ENCODE results near the gene TCF7L1. TPM values are rescaled to one million over a fixed set of nuclear protein-coding genes. Genes with fewer than 3 reads are reported as not detected.

The TCF7L1 gene
- polyA plus RNA-seq, 1 donor from 2014 or later: not detected

DNA sequence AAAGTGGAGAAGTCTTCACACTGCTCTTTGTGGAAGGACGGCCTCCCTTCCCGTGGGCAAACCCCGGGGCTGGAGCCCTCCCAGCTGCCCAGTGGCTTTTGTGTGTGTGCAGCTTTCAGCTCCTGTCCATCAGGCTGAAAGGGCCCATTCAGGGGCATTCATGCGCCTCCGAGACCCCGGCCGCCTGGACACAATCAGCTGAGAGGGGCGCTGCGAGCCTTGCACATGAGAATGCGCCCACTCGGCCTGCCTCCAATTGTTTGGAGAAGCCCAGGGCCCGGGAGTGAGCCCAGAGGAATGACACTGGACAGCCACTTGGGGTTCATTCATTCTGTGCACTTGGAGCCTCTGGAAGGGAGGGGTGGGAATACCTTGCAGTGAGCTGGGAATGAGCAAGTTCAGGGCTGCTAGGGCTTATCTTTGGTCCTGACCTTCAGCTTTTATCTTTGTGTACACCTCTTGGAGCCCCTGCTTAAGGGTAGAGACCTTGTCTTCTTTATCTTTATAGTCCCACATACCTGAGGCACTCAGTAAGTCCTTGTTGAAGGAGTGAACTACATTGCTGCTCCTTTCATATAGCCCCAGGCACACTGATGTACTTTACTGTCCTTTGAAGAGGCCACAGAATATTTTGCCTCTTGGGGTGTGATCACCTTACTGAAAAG is 56.5 kb downstream of the TCF7L1 start:
- Histone ChIP-seq H3K4me2 (ENCODE audit: low read length) (no peak overlapping the region), H4K20me1 (ENCODE audit: insufficient read depth) (no peaks in the 10 kb centered on the region), H3K36me3 (ENCODE audit: insufficient read depth, low read length) (no peaks in the 10 kb centered on the region), H3K4me3 (ENCODE audit: low read length) (no peak overlapping the region), H3K27ac (ENCODE audit: low read length) (no peak overlapping the region), H3K9me2 (ENCODE audit: insufficient read depth, low read length) (no peaks in the 10 kb centered on the region), H3K9me3 (ENCODE audit: low read length) (no peaks in the 10 kb centered on the region), H3K9ac (ENCODE audit: low read length) (no peak overlapping the region), H2AFZ (ENCODE audit: low read depth, low read length) (no peak overlapping the region), H3K79me2 (replicated peaks; ENCODE audit: insufficient read depth, low read length) (no peaks in the 10 kb centered on the region), H3F3A (ENCODE audit: insufficient read depth, low read length, poor library complexity, severe bottlenecking) (no peaks in the 10 kb centered on the region), H3K27me3 (ENCODE audit: insufficient read depth, low read depth, low read length) (no peaks in the 10 kb centered on the region)
- TF ChIP-seq RAD21 (conservative IDR thresholded peaks at IDR 0.05) (no peak), POLR2AphosphoS5 (IDR thresholded peaks at IDR 0.05) (no peak), EZH2 (IDR thresholded peaks at IDR 0.05; ENCODE audit: borderline replicate concordance, insufficient read depth, low read length, poor library complexity, severe bottlenecking) (no peak), SMC3 (conservative IDR thresholded peaks at IDR 0.05; ENCODE audit: poor library complexity) (no peak), EP300 (conservative IDR thresholded peaks at IDR 0.05; ENCODE audit: poor library complexity, severe bottlenecking) (no peak), TAF1 (IDR thresholded peaks at IDR 0.05; ENCODE audit: low read depth) (no peak), MXI1 (conservative IDR thresholded peaks at IDR 0.05; ENCODE audit: poor library complexity, severe bottlenecking) (no peak)
- TF ChIP-seq, protein P1, sequence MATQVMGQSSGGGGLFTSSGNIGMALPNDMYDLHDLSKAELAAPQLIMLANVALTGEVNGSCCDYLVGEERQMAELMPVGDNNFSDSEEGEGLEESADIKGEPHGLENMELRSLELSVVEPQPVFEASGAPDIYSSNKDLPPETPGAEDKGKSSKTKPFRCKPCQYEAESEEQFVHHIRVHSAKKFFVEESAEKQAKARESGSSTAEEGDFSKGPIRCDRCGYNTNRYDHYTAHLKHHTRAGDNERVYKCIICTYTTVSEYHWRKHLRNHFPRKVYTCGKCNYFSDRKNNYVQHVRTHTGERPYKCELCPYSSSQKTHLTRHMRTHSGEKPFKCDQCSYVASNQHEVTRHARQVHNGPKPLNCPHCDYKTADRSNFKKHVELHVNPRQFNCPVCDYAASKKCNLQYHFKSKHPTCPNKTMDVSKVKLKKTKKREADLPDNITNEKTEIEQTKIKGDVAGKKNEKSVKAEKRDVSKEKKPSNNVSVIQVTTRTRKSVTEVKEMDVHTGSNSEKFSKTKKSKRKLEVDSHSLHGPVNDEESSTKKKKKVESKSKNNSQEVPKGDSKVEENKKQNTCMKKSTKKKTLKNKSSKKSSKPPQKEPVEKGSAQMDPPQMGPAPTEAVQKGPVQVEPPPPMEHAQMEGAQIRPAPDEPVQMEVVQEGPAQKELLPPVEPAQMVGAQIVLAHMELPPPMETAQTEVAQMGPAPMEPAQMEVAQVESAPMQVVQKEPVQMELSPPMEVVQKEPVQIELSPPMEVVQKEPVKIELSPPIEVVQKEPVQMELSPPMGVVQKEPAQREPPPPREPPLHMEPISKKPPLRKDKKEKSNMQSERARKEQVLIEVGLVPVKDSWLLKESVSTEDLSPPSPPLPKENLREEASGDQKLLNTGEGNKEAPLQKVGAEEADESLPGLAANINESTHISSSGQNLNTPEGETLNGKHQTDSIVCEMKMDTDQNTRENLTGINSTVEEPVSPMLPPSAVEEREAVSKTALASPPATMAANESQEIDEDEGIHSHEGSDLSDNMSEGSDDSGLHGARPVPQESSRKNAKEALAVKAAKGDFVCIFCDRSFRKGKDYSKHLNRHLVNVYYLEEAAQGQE (IDR thresholded peaks at IDR 0.05; ENCODE audit: borderline replicate concordance): no peak
- TF ChIP-seq, protein P2, sequence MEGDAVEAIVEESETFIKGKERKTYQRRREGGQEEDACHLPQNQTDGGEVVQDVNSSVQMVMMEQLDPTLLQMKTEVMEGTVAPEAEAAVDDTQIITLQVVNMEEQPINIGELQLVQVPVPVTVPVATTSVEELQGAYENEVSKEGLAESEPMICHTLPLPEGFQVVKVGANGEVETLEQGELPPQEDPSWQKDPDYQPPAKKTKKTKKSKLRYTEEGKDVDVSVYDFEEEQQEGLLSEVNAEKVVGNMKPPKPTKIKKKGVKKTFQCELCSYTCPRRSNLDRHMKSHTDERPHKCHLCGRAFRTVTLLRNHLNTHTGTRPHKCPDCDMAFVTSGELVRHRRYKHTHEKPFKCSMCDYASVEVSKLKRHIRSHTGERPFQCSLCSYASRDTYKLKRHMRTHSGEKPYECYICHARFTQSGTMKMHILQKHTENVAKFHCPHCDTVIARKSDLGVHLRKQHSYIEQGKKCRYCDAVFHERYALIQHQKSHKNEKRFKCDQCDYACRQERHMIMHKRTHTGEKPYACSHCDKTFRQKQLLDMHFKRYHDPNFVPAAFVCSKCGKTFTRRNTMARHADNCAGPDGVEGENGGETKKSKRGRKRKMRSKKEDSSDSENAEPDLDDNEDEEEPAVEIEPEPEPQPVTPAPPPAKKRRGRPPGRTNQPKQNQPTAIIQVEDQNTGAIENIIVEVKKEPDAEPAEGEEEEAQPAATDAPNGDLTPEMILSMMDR (IDR thresholded peaks at IDR 0.05; ENCODE audit: poor library complexity, severe bottlenecking): no peak

DNA sequence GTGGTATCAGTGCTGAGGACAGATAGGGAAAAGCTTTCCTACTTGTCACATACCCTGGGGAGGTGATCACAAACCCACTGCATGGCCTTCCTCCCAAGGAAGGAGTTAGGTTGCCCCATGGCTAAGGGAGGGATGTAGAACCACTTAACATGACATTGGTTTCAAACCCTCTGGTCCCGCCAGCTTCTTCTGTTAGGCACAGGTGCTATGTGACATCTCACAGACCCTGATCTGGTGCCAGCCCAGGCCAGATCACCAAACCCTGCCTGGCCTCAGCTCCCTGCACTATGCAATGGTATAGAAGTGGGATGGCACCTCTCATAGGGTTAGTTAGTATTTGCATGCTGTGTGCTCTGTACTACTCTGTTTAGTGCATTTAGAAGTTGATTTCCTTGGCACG is 58.0 kb downstream of the TCF7L1 start:
- H3K4me2 ChIP-seq (ENCODE audit: low read length): no peak overlapping the region
- H3K9ac ChIP-seq (ENCODE audit: low read length): no peak overlapping the region
- TF ChIP-seq EZH2 (IDR thresholded peaks at IDR 0.05; ENCODE audit: borderline replicate concordance, insufficient read depth, low read length, poor library complexity, severe bottlenecking) (no peak), SMC3 (conservative IDR thresholded peaks at IDR 0.05; ENCODE audit: poor library complexity) (no peak), MXI1 (conservative IDR thresholded peaks at IDR 0.05; ENCODE audit: poor library complexity, severe bottlenecking) (no peak)
- TF ChIP-seq, protein P1 (IDR thresholded peaks at IDR 0.05; ENCODE audit: borderline replicate concordance): no peak
- no peaks in the 10 kb centered on the region for H4K20me1 ChIP-seq (ENCODE audit: insufficient read depth)
- no peaks in the 10 kb centered on the region for H3K27me3 ChIP-seq (ENCODE audit: insufficient read depth, low read depth, low read length)
- no peak overlapping the region for H3K27ac ChIP-seq (ENCODE audit: low read length)
- H2AFZ ChIP-seq (ENCODE audit: low read depth, low read length): no peak overlapping the region
- no peak overlapping the region for H3K4me3 ChIP-seq (ENCODE audit: low read length)
- H3K36me3 ChIP-seq (ENCODE audit: insufficient read depth, low read length): no peaks in the 10 kb centered on the region
- no peaks in the 10 kb centered on the region for H3F3A ChIP-seq (ENCODE audit: insufficient read depth, low read length, poor library complexity, severe bottlenecking)
- no peaks in the 10 kb centered on the region for H3K9me3 ChIP-seq (ENCODE audit: low read length)
- H3K79me2 ChIP-seq (replicated peaks; ENCODE audit: insufficient read depth, low read length): no peaks in the 10 kb centered on the region
- no peaks in the 10 kb centered on the region for H3K9me2 ChIP-seq (ENCODE audit: insufficient read depth, low read length)
